Suprapubic skin (tissue), 4 donors: ENCODE data around the gene MALRD1. TPM values are rescaled to one million over a fixed set of nuclear protein-coding genes. Genes with fewer than 3 reads are reported as not detected.

Experiments
- DNase-seq, 2 donors: peaks; one replicate each; pipeline ENCODE4 v3.0.0-alpha.2; 2019; ENCODE audit warnings: low spot score in 2 of 2
- H3K27ac ChIP-seq: fragments of 200-600 bp; sonication (generic); one replicate; pipeline ENCODE4 v1.5.1; 2019
- H3K27me3 ChIP-seq: fragments of 200-600 bp; sonication (generic); one replicate; pipeline ENCODE4 v1.5.1; 2019
- H3K36me3 ChIP-seq: fragments of 200-600 bp; sonication (generic); one replicate; pipeline ENCODE4 v1.5.1; 2019
- H3K4me1 ChIP-seq: fragments of 200-600 bp; sonication (generic); one replicate; pipeline ENCODE4 v1.5.1; 2019
- H3K4me3 ChIP-seq: fragments of 200-600 bp; sonication (generic); one replicate; pipeline ENCODE4 v1.5.1; 2019; ENCODE audit warnings: mild to moderate bottlenecking
- H3K9me3 ChIP-seq: fragments of 200-600 bp; sonication (generic); one replicate; pipeline ENCODE4 v1.5.1; 2019
- EP300 ChIP-seq: sonication (generic); formaldehyde crosslinking; IDR thresholded peaks from one replicate; pipeline ENCODE4 v1.6.1; 2017; ENCODE audit warnings: antibody characterized with exemption
- POLR2A ChIP-seq, 2 donors: fragments of 450-650 bp; IDR thresholded peaks; one replicate each; pipeline ENCODE4 v1.6.1; 2017; ENCODE audit warnings: antibody characterized with exemption in 2 of 2, mild to moderate bottlenecking in 2 of 2, moderate library complexity in 2 of 2
- POLR2AphosphoS5 ChIP-seq, 3 donors: sonication (generic); formaldehyde crosslinking; IDR thresholded peaks; one replicate each; pipeline ENCODE4 v1.6.1; 2017; ENCODE audit warnings: antibody characterized with exemption in 3 of 3
- WGBS: methylation state at CpG from one replicate; pipeline ENCODE4 v1.1.5; 2018; 5-methylcytosine and 5-hydroxymethylcytosine counted together
- total RNA-seq, 4 donors: library from RNA; depleted of rRNA; stranded (reverse); fragments of >200 nt; gene quantifications; one replicate each; pipeline ENCODE4 v1.1.0, GENCODE V29; 2016
- TF ChIP-seq, protein P1 (sequence below), 2 donors: fragments of 200-600 bp in 1 of 2; fragments of 450-650 bp in 1 of 2; sonication (generic) in 1 of 2; IDR thresholded peaks; one replicate each; pipeline ENCODE4 v1.5.1; 2016 to 2019; ENCODE audit warnings: antibody characterized with exemption in 2 of 2, mild to moderate bottlenecking in 1 of 2, moderate library complexity in 1 of 2

MALRD1 gene
- total RNA-seq, 4 donors from 2014 or later: 0.23 to 0.80 (median 0.31) TPM; not detected in 1

DNA sequence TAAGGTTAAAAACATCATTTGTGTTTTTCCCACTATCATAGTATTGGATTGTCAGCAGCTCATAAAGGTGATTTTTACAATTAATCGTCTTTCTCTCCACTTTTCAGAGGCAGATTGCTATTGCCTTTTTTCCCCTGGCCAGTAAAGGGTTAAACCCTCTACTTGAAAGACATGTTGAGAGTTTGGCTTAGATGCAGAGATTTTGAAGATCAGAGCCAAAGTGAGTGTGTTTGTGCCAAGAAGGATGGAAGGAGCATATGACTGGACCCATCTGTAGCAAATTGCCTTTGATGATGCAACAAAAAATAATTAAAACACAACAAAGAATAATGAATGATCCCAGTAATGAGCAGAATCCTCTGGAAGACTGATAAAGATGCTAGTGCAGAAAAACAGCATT lies 373.1 kb downstream of the MALRD1 start:
- H3K4me3 ChIP-seq: no peak overlapping the region
- H3K27me3 ChIP-seq: no peaks in the 10 kb centered on the region
- no peak overlapping the region for H3K27ac ChIP-seq
- H3K36me3 ChIP-seq: no peaks in the 10 kb centered on the region
- TF ChIP-seq POLR2A (IDR thresholded peaks at IDR 0.05): no peak
- H3K9me3 ChIP-seq: no peaks in the 10 kb centered on the region
- no peak for DNase-seq
- 74% methylated on average over 1 of the region's 1 CpG for WGBS
- H3K4me1 ChIP-seq: peaks cover 6% of the 10 kb centered on the region

DNA sequence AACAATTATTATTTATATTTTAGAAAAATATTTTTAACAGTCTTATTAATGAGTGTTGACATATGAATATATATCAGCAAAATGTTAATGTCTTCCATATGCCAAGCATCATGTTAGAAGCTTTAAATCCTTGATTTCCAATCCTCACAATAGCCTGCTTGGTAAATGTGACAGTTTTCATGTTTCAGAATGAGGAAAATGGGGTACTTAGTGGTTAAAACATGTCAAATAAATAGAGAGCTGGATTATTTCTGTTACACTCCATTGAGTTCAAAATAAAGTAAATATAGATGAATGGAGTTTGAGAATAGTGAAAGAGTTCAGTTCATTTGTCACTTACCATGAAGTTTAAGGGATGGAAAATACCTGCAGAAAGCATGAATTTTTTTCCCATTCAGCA lies 377.4 kb downstream of the MALRD1 start:
- DNase-seq: no peak
- Histone ChIP-seq H3K4me1 (peaks cover 5% of the 10 kb centered on the region), H3K36me3 (no peaks in the 10 kb centered on the region), H3K4me3 (no peak overlapping the region), H3K27me3 (no peaks in the 10 kb centered on the region), H3K27ac (no peak overlapping the region), H3K9me3 (no peaks in the 10 kb centered on the region)
- no peak for TF ChIP-seq EP300
- no peak for TF ChIP-seq POLR2A (IDR thresholded peaks at IDR 0.05)
- TF ChIP-seq, protein P1, sequence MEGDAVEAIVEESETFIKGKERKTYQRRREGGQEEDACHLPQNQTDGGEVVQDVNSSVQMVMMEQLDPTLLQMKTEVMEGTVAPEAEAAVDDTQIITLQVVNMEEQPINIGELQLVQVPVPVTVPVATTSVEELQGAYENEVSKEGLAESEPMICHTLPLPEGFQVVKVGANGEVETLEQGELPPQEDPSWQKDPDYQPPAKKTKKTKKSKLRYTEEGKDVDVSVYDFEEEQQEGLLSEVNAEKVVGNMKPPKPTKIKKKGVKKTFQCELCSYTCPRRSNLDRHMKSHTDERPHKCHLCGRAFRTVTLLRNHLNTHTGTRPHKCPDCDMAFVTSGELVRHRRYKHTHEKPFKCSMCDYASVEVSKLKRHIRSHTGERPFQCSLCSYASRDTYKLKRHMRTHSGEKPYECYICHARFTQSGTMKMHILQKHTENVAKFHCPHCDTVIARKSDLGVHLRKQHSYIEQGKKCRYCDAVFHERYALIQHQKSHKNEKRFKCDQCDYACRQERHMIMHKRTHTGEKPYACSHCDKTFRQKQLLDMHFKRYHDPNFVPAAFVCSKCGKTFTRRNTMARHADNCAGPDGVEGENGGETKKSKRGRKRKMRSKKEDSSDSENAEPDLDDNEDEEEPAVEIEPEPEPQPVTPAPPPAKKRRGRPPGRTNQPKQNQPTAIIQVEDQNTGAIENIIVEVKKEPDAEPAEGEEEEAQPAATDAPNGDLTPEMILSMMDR (IDR thresholded peaks at IDR 0.05): no peak
- TF ChIP-seq POLR2AphosphoS5 (IDR thresholded peaks at IDR 0.05): no peak

DNA sequence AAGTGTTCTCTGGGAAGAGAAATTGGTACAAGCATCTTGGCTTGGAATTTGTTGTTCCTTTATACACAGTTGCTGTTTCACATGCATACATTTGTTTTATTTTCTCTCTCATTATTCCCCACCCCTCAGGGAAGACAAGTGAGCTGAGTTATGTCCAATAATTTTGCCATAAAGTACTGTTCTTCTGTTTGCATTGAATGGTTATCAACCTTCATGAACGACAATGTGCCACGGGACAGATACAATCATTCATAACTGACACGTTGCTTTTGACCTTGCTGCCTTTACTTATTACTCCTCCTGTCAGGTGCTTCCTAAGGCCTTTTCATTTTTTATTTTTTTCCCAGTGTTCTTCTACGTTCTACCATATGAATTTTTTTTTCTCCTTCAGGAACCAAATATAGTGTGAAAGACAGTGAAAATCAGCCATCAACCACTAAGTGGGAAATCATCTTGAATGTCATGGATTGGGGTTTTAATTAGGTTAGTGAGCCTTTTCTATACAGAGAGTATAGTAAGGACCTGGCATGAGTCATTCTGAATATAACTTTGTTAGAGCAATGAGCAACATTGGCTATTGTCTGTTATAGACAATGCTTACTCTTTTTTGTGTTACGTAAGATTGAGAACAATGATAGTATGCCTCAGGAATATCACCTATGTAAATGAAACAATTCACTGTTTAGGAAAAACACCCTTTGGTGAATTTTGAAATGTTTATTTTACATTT lies 383.2 kb downstream of the MALRD1 start:
- H3K27ac ChIP-seq: no peak overlapping the region
- TF ChIP-seq POLR2A (IDR thresholded peaks at IDR 0.05) (no peak), EP300 (no peak), POLR2AphosphoS5 (IDR thresholded peaks at IDR 0.05) (no peak)
- TF ChIP-seq, protein P1 (IDR thresholded peaks at IDR 0.05): no peak
- no peak overlapping the region for H3K4me3 ChIP-seq
- no peaks in the 10 kb centered on the region for H3K9me3 ChIP-seq
- DNase-seq: no peak
- 64% methylated on average over 5 of the region's 5 CpGs for WGBS
- no peaks in the 10 kb centered on the region for H3K4me1 ChIP-seq
- no peaks in the 10 kb centered on the region for H3K27me3 ChIP-seq
- no peaks in the 10 kb centered on the region for H3K36me3 ChIP-seq

DNA sequence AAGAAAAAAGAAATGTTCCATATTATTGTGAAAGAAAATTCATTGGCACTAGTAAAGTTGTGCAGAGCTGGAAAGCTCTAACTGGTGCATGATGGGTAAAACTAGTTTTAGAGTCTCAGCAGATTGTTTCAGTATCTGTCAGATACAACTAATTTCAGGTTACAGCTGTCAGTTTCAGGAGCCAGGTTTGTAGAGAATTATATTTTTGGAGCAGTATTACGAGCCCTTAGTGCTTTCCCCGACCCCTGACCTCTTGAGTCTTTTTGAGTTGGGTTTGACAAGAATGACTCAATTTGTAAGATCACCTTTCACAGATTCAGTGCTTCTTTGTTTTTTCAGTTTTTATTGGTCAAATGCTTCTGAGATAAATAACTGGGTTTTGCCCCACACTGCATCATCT lies 401.3 kb downstream of the MALRD1 start:
- Histone ChIP-seq H3K36me3 (no peaks in the 10 kb centered on the region), H3K4me3 (no peak overlapping the region), H3K27me3 (no peaks in the 10 kb centered on the region), H3K27ac (no peak overlapping the region), H3K9me3 (no peaks in the 10 kb centered on the region), H3K4me1 (no peaks in the 10 kb centered on the region)
- TF ChIP-seq, protein P1 (IDR thresholded peaks at IDR 0.05): no peak
- TF ChIP-seq POLR2AphosphoS5 (IDR thresholded peaks at IDR 0.05) (no peak), EP300 (no peak), POLR2A (IDR thresholded peaks at IDR 0.05) (no peak)
- no peak for DNase-seq
- WGBS: 85% methylated on average over 2 of the region's 2 CpGs

DNA sequence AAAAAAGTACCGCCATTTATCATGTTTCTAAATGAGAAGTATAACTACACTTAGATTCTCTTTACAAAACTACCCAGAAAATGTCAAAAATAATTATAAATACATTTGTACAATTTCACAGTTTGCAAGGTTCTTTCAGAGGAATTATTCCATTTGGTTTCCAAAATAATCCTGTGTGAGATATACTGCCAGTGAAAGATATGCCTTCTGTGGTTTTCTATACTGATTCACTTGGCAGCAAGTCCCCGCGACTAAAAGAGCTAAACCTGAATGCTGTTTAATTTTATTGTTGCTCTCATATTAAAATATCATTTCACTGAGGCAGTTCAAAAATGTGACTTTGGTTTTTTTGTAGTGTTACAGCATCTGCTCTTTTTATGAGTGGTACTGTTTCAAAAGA lies 402.8 kb downstream of the MALRD1 start:
- no peak for TF ChIP-seq EP300
- no peak for TF ChIP-seq POLR2A (IDR thresholded peaks at IDR 0.05)
- TF ChIP-seq, protein P1 (IDR thresholded peaks at IDR 0.05): no peak
- TF ChIP-seq POLR2AphosphoS5 (IDR thresholded peaks at IDR 0.05): no peak
- Histone ChIP-seq H3K4me1 (no peaks in the 10 kb centered on the region), H3K4me3 (no peak overlapping the region), H3K27me3 (no peaks in the 10 kb centered on the region), H3K27ac (no peak overlapping the region), H3K36me3 (no peaks in the 10 kb centered on the region), H3K9me3 (no peaks in the 10 kb centered on the region)
- DNase-seq: no peak
- WGBS: 82% methylated on average over 3 of the region's 3 CpGs

DNA sequence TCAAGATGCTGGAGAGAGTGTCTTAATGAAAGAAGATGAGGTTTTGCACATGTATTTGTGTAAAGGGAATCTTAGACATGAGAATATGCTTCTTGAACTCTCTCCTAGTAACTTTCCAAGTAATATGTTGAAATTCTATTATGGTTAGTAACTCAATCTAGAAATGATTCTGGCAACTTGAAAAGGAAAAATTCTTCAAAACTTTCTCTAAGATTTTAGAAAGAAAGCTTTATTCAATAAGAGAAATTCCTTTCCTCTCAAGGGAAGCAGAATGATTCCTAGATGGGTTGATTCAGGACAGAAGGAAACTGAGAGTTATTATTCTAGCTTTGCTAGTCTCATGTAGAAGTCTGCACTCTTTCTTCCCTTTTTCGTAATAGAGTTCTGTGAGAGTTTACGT lies 403.3 kb downstream of the MALRD1 start:
- WGBS: 68% methylated on average over 2 of the region's 2 CpGs
- Histone ChIP-seq H3K27me3 (no peaks in the 10 kb centered on the region), H3K36me3 (no peaks in the 10 kb centered on the region), H3K4me3 (no peak overlapping the region), H3K9me3 (no peaks in the 10 kb centered on the region), H3K27ac (no peak overlapping the region), H3K4me1 (no peaks in the 10 kb centered on the region)
- TF ChIP-seq, protein P1 (IDR thresholded peaks at IDR 0.05): no peak
- TF ChIP-seq POLR2A (IDR thresholded peaks at IDR 0.05) (no peak), EP300 (no peak), POLR2AphosphoS5 (IDR thresholded peaks at IDR 0.05) (no peak)
- no peak for DNase-seq
